22Rv1 (cell line): ENCODE measurements around the gene TBC1D22A.

Experiments
- CTCF ChIP-seq: fragments of 450-650 bp; IDR thresholded peaks from 2 replicates; pipeline ENCODE4 v1.5.1; 2017; ENCODE audit warnings: mild to moderate bottlenecking
- ZFX ChIP-seq: fragments of 450-650 bp; IDR thresholded peaks from 2 replicates; pipeline ENCODE4 v1.6.1; 2017; ENCODE audit warnings: antibody characterized with exemption, borderline replicate concordance

- TF ChIP-seq CTCF = no peak
- TF ChIP-seq ZFX = no peak
These were observed 298.8 kb downstream of the TBC1D22A start for GRCh38 chr22:47061226-47061625.
